Breast epithelium (tissue), 4 donors: Measurements from ENCODE around the gene TBC1D30. TPM values are rescaled to one million over a fixed set of nuclear protein-coding genes. Genes with fewer than 3 reads are reported as not detected.

ENCODE experiments used
- DNase-seq, 2 donors: peaks; one replicate each; pipeline ENCODE4 v3.0.0-alpha.2; 2019; ENCODE audit warnings: low spot score in 2 of 2
- H3K27ac ChIP-seq, 2 donors: fragments of 200-600 bp; sonication (generic) in 1 of 2; one replicate each; pipeline ENCODE4 v1.5.1; 2016 to 2019; ENCODE audit warnings: mild to moderate bottlenecking in 1 of 2
- H3K27me3 ChIP-seq, 2 donors: fragments of 200-600 bp; sonication (generic) in 1 of 2; one replicate each; pipeline versions ENCODE4 v1.5.1 to v1.6.0; 2017 to 2019; ENCODE audit warnings: control low read depth in 1 of 2, mild to moderate bottlenecking in 1 of 2
- H3K36me3 ChIP-seq: fragments of 200-600 bp; one replicate; pipeline ENCODE4 v1.5.1; 2019
- H3K4me1 ChIP-seq, 2 donors: fragments of 200-600 bp; sonication (generic); one replicate each; pipeline ENCODE4 v1.5.1; 2016 to 2019; ENCODE audit warnings: control low read depth in 1 of 2
- H3K4me3 ChIP-seq, 3 donors: fragments of 200-600 bp; sonication (generic); 1 replicate in 2 of 3; 2 replicates in 1 of 3; pipeline ENCODE4 v1.5.1; 2016 to 2019; ENCODE audit warnings: mild to moderate bottlenecking in 3 of 3, moderate library complexity in 2 of 3
- H3K9me3 ChIP-seq, 2 donors: fragments of 200-600 bp; sonication (generic) in 1 of 2; one replicate each; pipeline ENCODE4 v1.5.1; 2016 to 2019; ENCODE audit warnings: control low read depth in 1 of 2
- POLR2A ChIP-seq: fragments of 450-650 bp; IDR thresholded peaks from one replicate; pipeline ENCODE4 v1.6.1; 2016; ENCODE audit warnings: antibody characterized with exemption, mild to moderate bottlenecking, moderate library complexity
- POLR2AphosphoS5 ChIP-seq, 3 donors: sonication (generic); formaldehyde crosslinking; IDR thresholded peaks; one replicate each; pipeline ENCODE4 v1.6.1; 2017; ENCODE audit warnings: antibody characterized with exemption in 3 of 3
- intact Hi-C: fragments of 100-400 bp; cut with DNase I; formaldehyde crosslinking; loops from one replicate; pipeline ENCODE4 v1.15.1; 2023; ENCODE audit warnings: low total_unique reads
- total RNA-seq, 3 donors: library from RNA; depleted of rRNA; stranded (reverse); fragments of >200 nt; gene quantifications; one replicate each; pipeline ENCODE4 v1.1.0, GENCODE V29; 2016
- TF ChIP-seq, protein P1 (sequence below), 3 donors: fragments of 450-650 bp; IDR thresholded peaks; one replicate each; pipeline ENCODE4 v1.5.1; 2016 to 2017; ENCODE audit warnings: antibody characterized with exemption in 3 of 3, mild to moderate bottlenecking in 3 of 3, moderate library complexity in 3 of 3

The TBC1D30 gene
- total RNA-seq, 3 donors from 2014 or later, result 3.2 to 16.4 (median 11.9) TPM

DNA sequence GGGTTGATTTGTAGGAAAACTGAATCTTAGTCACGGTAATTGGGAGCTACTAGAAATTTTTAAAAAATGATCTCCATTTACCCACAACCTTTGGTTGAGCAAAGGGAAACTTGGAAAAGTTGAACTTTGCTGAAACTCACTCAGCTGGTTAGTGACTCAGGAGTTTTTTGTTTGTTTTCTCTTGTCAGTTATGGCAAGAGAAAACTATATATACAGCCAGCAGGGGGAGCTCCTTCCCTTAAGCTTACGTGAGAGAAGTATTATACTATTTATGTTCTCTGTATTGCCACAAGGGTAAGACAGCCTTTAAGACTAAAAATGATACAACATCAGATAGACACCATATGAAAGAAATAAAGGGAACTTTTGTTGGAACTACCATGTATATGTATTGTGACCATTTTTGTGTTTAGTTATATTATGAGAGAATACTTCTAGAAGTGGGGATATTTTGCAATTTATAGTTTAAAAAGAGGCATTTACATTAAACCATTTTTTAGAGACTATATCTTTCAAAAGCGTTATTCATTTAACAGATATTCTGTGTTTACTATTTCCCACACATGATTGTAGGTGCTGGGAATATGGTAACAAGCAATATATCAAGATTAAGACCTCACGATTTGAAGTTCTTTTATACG lies 28.1 kb upstream of the TBC1D30 start:
- DNase-seq, result peak in 1 of 2 donors; percentile 23
- no peak for TF ChIP-seq POLR2A
- TF ChIP-seq, protein P1, sequence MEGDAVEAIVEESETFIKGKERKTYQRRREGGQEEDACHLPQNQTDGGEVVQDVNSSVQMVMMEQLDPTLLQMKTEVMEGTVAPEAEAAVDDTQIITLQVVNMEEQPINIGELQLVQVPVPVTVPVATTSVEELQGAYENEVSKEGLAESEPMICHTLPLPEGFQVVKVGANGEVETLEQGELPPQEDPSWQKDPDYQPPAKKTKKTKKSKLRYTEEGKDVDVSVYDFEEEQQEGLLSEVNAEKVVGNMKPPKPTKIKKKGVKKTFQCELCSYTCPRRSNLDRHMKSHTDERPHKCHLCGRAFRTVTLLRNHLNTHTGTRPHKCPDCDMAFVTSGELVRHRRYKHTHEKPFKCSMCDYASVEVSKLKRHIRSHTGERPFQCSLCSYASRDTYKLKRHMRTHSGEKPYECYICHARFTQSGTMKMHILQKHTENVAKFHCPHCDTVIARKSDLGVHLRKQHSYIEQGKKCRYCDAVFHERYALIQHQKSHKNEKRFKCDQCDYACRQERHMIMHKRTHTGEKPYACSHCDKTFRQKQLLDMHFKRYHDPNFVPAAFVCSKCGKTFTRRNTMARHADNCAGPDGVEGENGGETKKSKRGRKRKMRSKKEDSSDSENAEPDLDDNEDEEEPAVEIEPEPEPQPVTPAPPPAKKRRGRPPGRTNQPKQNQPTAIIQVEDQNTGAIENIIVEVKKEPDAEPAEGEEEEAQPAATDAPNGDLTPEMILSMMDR (IDR thresholded peaks at IDR 0.05), result peak; percentile 60 to 78 (median 74)
- no peak overlapping the region for H3K4me3 ChIP-seq

DNA sequence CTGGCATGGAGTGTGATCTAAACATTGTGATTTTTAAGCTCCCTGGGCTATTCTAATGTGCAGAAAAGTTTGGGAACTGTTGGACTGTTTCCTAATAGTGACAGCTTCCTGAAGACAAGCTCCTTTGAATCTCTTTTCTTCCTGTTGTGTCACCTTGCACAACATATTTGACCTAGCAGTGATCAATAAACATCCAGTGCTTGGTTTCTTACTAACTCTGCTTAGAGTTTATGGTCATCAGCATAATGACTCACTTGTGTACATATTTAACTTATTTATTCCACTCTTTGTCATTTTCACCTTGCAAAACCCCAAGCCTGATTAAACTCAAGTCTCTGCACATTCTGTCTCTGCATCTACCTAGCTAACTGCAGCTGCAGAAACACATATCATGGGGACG lies 27.3 kb upstream of the TBC1D30 start:
- no peak for DNase-seq
- Histone ChIP-seq H3K36me3 (no peaks in the 10 kb centered on the region), H3K27ac (no peak overlapping the region), H3K4me1 (no peaks in the 10 kb centered on the region), H3K9me3 (no peaks in the 10 kb centered on the region), H3K4me3 (no peak overlapping the region), H3K27me3 (no peaks in the 10 kb centered on the region)
- TF ChIP-seq POLR2AphosphoS5 (IDR thresholded peaks at IDR 0.05) (no peak), POLR2A (no peak)
- TF ChIP-seq, protein P1 (IDR thresholded peaks at IDR 0.05), result no peak
- intact Hi-C loops, result no loop called here

More for the DNA sequence above, 28.1 kb upstream of the TBC1D30 start:
- Histone ChIP-seq H3K27ac (no peak overlapping the region), H3K27me3 (no peaks in the 10 kb centered on the region), H3K36me3 (no peaks in the 10 kb centered on the region), H3K9me3 (no peaks in the 10 kb centered on the region), H3K4me1 (no peaks in the 10 kb centered on the region)
- intact Hi-C loops, result no loop called here

DNA sequence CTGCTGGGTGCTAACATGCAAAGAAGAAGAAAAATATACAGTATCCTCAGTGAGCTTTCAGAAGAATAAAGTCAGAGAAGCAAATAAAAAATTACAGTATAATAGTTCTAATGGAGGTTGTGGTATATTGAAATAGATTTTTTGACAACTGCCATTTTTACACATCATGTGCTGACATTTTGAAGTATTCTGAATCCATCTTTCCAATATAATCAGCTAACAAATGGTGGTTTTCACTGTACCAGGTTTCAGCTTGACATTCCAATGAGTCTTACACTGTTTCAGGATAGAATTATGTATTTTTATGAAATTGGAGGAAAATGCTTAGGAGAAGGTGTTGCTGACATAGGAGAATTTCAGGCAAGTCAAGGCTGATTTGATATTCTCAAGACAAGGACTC lies 26.3 kb upstream of the TBC1D30 start:
- no peak overlapping the region for H3K27ac ChIP-seq
- TF ChIP-seq, protein P1 (IDR thresholded peaks at IDR 0.05), result no peak
- TF ChIP-seq POLR2A (no peak), POLR2AphosphoS5 (IDR thresholded peaks at IDR 0.05) (no peak)
- H3K36me3 ChIP-seq, result no peaks in the 10 kb centered on the region
- no peak for DNase-seq
- H3K27me3 ChIP-seq, result no peaks in the 10 kb centered on the region
- H3K9me3 ChIP-seq, result no peaks in the 10 kb centered on the region
- intact Hi-C loops, result no loop called here
- H3K4me3 ChIP-seq, result no peak overlapping the region
- no peaks in the 10 kb centered on the region for H3K4me1 ChIP-seq

DNA sequence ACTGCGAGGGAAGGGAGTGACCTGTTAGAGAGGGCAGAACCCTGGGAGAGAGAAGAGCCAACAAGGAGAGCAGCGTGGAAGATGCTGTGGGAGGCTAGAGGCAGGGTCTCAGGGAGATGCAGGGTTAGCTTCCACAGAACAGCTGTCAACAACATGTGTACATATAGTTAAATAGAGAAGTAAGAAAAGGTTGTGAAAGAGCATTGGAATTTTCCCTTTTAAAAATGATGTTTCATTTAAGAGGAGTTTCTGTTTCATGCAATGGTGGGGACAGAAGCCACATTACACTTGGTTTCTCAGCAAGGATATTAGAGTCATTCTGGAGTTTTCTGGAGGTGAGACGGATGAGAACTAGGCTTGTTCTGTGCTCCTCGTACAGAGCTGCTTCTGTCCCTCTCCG lies 23.8 kb upstream of the TBC1D30 start:
- Histone ChIP-seq H3K27me3 (no peaks in the 10 kb centered on the region), H3K36me3 (no peaks in the 10 kb centered on the region), H3K4me3 (no peak overlapping the region), H3K27ac (no peak overlapping the region), H3K9me3 (no peaks in the 10 kb centered on the region), H3K4me1 (no peaks in the 10 kb centered on the region)
- no peak for DNase-seq
- TF ChIP-seq, protein P1 (IDR thresholded peaks at IDR 0.05), result no peak
- TF ChIP-seq POLR2A (no peak), POLR2AphosphoS5 (IDR thresholded peaks at IDR 0.05) (no peak)
- intact Hi-C loops, result no loop called here

DNA sequence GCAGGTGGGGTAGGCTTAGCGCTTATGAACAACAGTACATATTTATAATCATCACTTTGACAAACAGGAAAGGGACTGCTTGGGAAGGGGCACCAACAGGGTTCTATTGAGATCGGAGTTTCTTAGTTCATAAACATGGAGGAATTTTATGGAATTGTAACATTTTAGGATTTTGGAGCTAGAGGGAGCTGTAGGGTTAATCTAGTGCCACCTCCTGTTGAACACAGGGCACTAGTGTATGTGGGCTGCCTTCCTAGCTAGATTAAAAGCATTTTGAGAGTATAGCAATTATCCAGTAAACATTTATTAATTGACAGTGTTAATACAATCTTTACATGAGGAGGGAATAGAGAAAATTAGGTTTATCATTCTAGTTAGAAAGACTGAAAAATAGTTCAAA lies 23.1 kb upstream of the TBC1D30 start:
- no peak for DNase-seq
- H3K36me3 ChIP-seq, result no peaks in the 10 kb centered on the region
- H3K4me3 ChIP-seq, result no peak overlapping the region
- TF ChIP-seq POLR2AphosphoS5 (IDR thresholded peaks at IDR 0.05) (no peak), POLR2A (no peak)
- TF ChIP-seq, protein P1 (IDR thresholded peaks at IDR 0.05), result no peak
- no peaks in the 10 kb centered on the region for H3K27me3 ChIP-seq
- H3K9me3 ChIP-seq, result no peaks in the 10 kb centered on the region
- H3K27ac ChIP-seq, result no peak overlapping the region
- intact Hi-C loops, result no loop called here
- H3K4me1 ChIP-seq, result no peaks in the 10 kb centered on the region
